NCI-H128 (cell line): Measurements from ENCODE around the gene IGFL4.

Experiments
- DNase-seq: peaks from one replicate; lab custom pipeline; 2025; ENCODE audit not compliant: unreplicated experiment; lab: John Stamatoyannopoulos, UW

The IGFL4 gene

GRCh38 chr19:46065486-46066071, 24.8 kb upstream of the IGFL4 start:
- DNase-seq = no peak

GRCh38 chr19:46063201-46063600, 22.4 kb upstream of the IGFL4 start:
- no peak for DNase-seq

- DNase-seq = no peak
Measured at GRCh38 chr19:46060012-46060411, 19.2 kb upstream of the IGFL4 start.

GRCh38 chr19:46058778-46059177, 18.0 kb upstream of the IGFL4 start:
- DNase-seq = no peak

GRCh38 chr19:46056536-46056935, 15.7 kb upstream of the IGFL4 start:
- no peak for DNase-seq

GRCh38 chr19:46052896-46053295, 12.1 kb upstream of the IGFL4 start:
- DNase-seq = no peak

- no peak for DNase-seq
Measured at GRCh38 chr19:46049597-46049996, 8.8 kb upstream of the IGFL4 start.

GRCh38 chr19:46043519-46043918, 2.7 kb upstream of the IGFL4 start:
- DNase-seq = no peak

GRCh38 chr19:46042252-46042883, 1.6 kb upstream of the IGFL4 start:
- DNase-seq = no peak

GRCh38 chr19:46040125-46040524, 677 bp downstream of the IGFL4 start:
- no peak for DNase-seq

GRCh38 chr19:46036744-46037128, 4.1 kb downstream of the IGFL4 start:
- no peak for DNase-seq

GRCh38 chr19:46035986-46036743, 4.6 kb downstream of the IGFL4 start:
- no peak for DNase-seq

- no peak for DNase-seq
Measured at GRCh38 chr19:46035546-46035945, 5.3 kb downstream of the IGFL4 start.

- DNase-seq = no peak
Measured at GRCh38 chr19:46033401-46033800, 7.4 kb downstream of the IGFL4 start.

GRCh38 chr19:46032597-46033025, 8.2 kb downstream of the IGFL4 start:
- no peak for DNase-seq

- DNase-seq = no peak
Measured at GRCh38 chr19:46031781-46032596, 8.8 kb downstream of the IGFL4 start.

GRCh38 chr19:46030812-46031550, 9.8 kb downstream of the IGFL4 start:
- DNase-seq = no peak

- DNase-seq = no peak
Measured at GRCh38 chr19:46025835-46026234, 15.0 kb downstream of the IGFL4 start.

- DNase-seq = no peak
Measured at GRCh38 chr19:46023311-46023779, 17.5 kb downstream of the IGFL4 start.

- DNase-seq = no peak
Measured at GRCh38 chr19:46022431-46023310, 18.1 kb downstream of the IGFL4 start, which contains the start of gene PGLYRP1. PGLYRP1 (minus strand) TSS chr19:46023053; CDS start chr19:46023021, 32 bp downstream.
